ENCODE data around the gene VPS9D1.
"Not testable (repeated sequence)": the region's sequence is repeated elsewhere in the genome, so short reads cannot be mapped to it uniquely, and the experiment has no call there.

VPS9D1 gene

GRCh38 chr16:89667633-89668032, 53.1 kb downstream of the VPS9D1 start:
- Histone ChIP-seq H3K27ac (no peak overlapping the region), H3K27me3 (peaks cover 12% of the 10 kb centered on the region), H3K36me3 (peaks cover 5% of the 10 kb centered on the region), H3K4me1 (ENCODE audit: control insufficient read depth in 1 of 2, insufficient read depth in 1 of 2, low read depth in 1 of 2, low read length in 1 of 2) (peaks cover 0 to 3% of the 10 kb centered on the region in 2 experiments), H3K9me3 (no peaks in the 10 kb centered on the region), H3K4me3 (ENCODE audit: low read depth in 1 of 2, low read length in 1 of 2) (no peak overlapping the region)
- TF ChIP-seq, protein P1, sequence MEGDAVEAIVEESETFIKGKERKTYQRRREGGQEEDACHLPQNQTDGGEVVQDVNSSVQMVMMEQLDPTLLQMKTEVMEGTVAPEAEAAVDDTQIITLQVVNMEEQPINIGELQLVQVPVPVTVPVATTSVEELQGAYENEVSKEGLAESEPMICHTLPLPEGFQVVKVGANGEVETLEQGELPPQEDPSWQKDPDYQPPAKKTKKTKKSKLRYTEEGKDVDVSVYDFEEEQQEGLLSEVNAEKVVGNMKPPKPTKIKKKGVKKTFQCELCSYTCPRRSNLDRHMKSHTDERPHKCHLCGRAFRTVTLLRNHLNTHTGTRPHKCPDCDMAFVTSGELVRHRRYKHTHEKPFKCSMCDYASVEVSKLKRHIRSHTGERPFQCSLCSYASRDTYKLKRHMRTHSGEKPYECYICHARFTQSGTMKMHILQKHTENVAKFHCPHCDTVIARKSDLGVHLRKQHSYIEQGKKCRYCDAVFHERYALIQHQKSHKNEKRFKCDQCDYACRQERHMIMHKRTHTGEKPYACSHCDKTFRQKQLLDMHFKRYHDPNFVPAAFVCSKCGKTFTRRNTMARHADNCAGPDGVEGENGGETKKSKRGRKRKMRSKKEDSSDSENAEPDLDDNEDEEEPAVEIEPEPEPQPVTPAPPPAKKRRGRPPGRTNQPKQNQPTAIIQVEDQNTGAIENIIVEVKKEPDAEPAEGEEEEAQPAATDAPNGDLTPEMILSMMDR (IDR thresholded peaks at IDR 0.05) = no peak

DNA sequence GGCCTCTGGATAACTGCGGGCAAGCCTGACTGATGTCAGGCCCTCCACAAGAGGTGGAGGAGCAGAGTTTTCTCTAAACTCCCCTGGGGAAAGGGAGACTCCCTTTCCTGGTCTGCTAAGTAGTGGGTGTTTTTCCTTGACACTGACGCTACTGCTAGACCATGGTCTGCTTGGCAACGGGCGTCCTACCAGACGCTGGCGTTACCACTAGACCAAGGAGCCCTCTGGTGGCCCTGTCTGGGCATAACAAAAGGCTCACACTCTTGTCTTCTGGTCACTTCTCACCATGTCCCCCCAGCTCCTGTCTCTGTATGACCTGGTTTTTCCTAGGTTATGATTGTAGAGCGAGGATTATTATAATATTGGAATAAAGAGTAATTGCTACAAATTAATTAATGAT, 53.7 kb downstream of the VPS9D1 start:
- not testable (repeated sequence) for H3K9me3 ChIP-seq; H3K4me3 ChIP-seq (ENCODE audit: low read depth in 1 of 2, low read length in 1 of 2); H3K4me1 ChIP-seq (ENCODE audit: control insufficient read depth in 1 of 2, insufficient read depth in 1 of 2, low read depth in 1 of 2, low read length in 1 of 2); H3K27ac ChIP-seq; H3K36me3 ChIP-seq
- H3K27me3 ChIP-seq = peaks cover 12% of the 10 kb centered on the region

DNA sequence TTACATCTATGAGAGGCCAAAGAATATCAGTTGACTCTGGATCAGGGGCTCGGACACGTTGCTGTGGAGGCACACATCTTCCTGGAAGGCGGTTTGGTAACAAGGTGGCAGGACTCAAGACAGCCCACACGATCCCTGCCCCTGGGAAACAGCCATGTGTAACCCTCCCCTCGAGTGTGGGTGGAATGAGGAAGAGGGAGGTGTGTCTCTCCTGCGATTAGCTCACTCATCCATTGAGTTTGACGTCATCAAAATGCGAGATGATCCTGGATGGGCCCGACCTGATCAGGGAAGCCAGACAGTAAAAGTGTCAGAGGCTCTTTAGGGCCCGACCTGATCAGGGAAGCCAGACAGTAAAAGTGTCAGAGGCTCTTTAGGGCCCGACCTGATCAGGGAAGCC, 56.5 kb downstream of the VPS9D1 start:
- not testable (repeated sequence) for H3K4me3 ChIP-seq (ENCODE audit: low read depth in 1 of 2, low read length in 1 of 2); H3K27ac ChIP-seq; H3K36me3 ChIP-seq; H3K9me3 ChIP-seq; H3K4me1 ChIP-seq (ENCODE audit: control insufficient read depth in 1 of 2, insufficient read depth in 1 of 2, low read depth in 1 of 2, low read length in 1 of 2)
- H3K27me3 ChIP-seq = peaks cover 12% of the 10 kb centered on the region

- H3K36me3 ChIP-seq = peaks cover 3% of the 10 kb centered on the region
- H3K27me3 ChIP-seq = no peaks in the 10 kb centered on the region
- TF ChIP-seq, protein P1 (IDR thresholded peaks at IDR 0.05) = no peak
- H3K4me1 ChIP-seq (ENCODE audit: control insufficient read depth in 1 of 2, insufficient read depth in 1 of 2, low read depth in 1 of 2, low read length in 1 of 2) = peaks cover 16 to 17% of the 10 kb centered on the region in 2 experiments
- no peaks in the 10 kb centered on the region for H3K9me3 ChIP-seq
- no peak overlapping the region for H3K4me3 ChIP-seq (ENCODE audit: low read depth in 1 of 2, low read length in 1 of 2)
- no peak overlapping the region for H3K27ac ChIP-seq
Measured at GRCh38 chr16:89661215-89661614, 59.5 kb downstream of the VPS9D1 start.

- TF ChIP-seq, protein P1 (IDR thresholded peaks at IDR 0.05) = no peak
- Histone ChIP-seq H3K27me3 (no peaks in the 10 kb centered on the region), H3K4me3 (ENCODE audit: low read depth in 1 of 2, low read length in 1 of 2) (no peak overlapping the region), H3K4me1 (ENCODE audit: control insufficient read depth in 1 of 2, insufficient read depth in 1 of 2, low read depth in 1 of 2, low read length in 1 of 2) (peaks cover 16 to 17% of the 10 kb centered on the region in 2 experiments), H3K36me3 (peaks cover 3% of the 10 kb centered on the region), H3K9me3 (no peaks in the 10 kb centered on the region), H3K27ac (no peak overlapping the region)
Measured at GRCh38 chr16:89660146-89660545, 60.6 kb downstream of the VPS9D1 start.

GRCh38 chr16:89658221-89658879, 62.3 kb downstream of the VPS9D1 start:
- Histone ChIP-seq H3K4me1 (ENCODE audit: control insufficient read depth in 1 of 2, insufficient read depth in 1 of 2, low read depth in 1 of 2, low read length in 1 of 2) (peaks cover 16 to 17% of the 10 kb centered on the region in 2 experiments), H3K4me3 (ENCODE audit: low read depth in 1 of 2, low read length in 1 of 2) (peak overlapping the region; percentile 82 to 99), H3K36me3 (peaks cover 14% of the 10 kb centered on the region), H3K27ac (peak overlapping the region; percentile 89), H3K27me3 (no peaks in the 10 kb centered on the region), H3K9me3 (no peaks in the 10 kb centered on the region)
- TF ChIP-seq, protein P1 (IDR thresholded peaks at IDR 0.05) = no peak

Measured in neutrophil (primary cell).